Left colon (tissue), 2 donors: Measurements from ENCODE around the gene CTSH. TPM values are rescaled to one million over a fixed set of nuclear protein-coding genes. Genes with fewer than 3 reads are reported as not detected.
A peak's percentile ranks its signal among the peaks of the same experiment; 100 is the strongest.
"Not testable (repeated sequence)": the region's sequence is repeated elsewhere in the genome, so short reads cannot be mapped to it uniquely, and the experiment has no call there.

ENCODE experiments used
- ATAC-seq: fragments of 200-7000 bp; cut with Tn5 transposase; one replicate; pipeline ENCODE4 v1.9.1; 2020; ENCODE audit warnings: mild to moderate bottlenecking, moderate library complexity
- DNase-seq, 2 donors: peaks; one replicate each; pipeline ENCODE4 v3.0.0-alpha.2; 2020
- intact Hi-C, 2 donors: fragments of 100-400 bp; cut with DNase I in 1 of 2; cut with micrococcal nuclease in 1 of 2; formaldehyde crosslinking; loops; one replicate each; pipeline versions ENCODE4 v1.11.2 to v1.14.0; 2022; cut with DNase I, micrococcal nuclease
- total RNA-seq, 2 donors: library from RNA; stranded (reverse); fragmentation: NEBNext Ultra II Directional; extraction: Animal tissue kit (Norgen Biotek cat#: 25700); gene quantifications; one replicate each; pipeline ENCODE4 v1.2.1, GENCODE V29; 2021
- donor health status: DM: no; HTN: no; CAD: no.
- donor health status: DM: yes; HTN: yes; CAD: no.

CTSH gene
- total RNA-seq, 2 donors from 2014 or later = 25.6 to 66.7 TPM

GRCh38 chr15:78873793-78874765 lies 70.8 kb downstream of the CTSH start:
- peak; percentile 35 to 50 for DNase-seq
- intact Hi-C loops = no loop called here
- peak; percentile 3 for ATAC-seq

- peak; percentile 78 to 89 for DNase-seq
- ATAC-seq = peak; percentile 69
- intact Hi-C loops = no loop called here
Observed at GRCh38 chr15:78872972-78873792, 71.7 kb downstream of the CTSH start.

- peak; percentile 89 for ATAC-seq
- DNase-seq = peak; percentile 95 to 97
- intact Hi-C loops = no loop called here
Observed at GRCh38 chr15:78872155-78872971, 72.5 kb downstream of the CTSH start, which contains the start of gene MORF4L1. Gene MORF4L1, plus strand, starts transcription at chr15:78872890. Its CDS starts 128 bp downstream, at chr15:78873018.

GRCh38 chr15:78871483-78872127 lies 73.2 kb downstream of the CTSH start:
- intact Hi-C loops, DNase-seq, ATAC-seq: not testable (repeated sequence)

Other genes starting within 250 kb of the CTSH start
- 1 to 10 TPM in 1 of 2 donors, under 1 TPM in 1; 0.92 to 2.4 TPM for gene ADAMTS7, start 133.6 kb downstream of the CTSH start, total RNA-seq
- gene MORF4L1, start 72.2 kb downstream of the CTSH start, total RNA-seq = 100 to 1,000 TPM; 167 to 190 TPM
- gene RASGRF1, start 145.7 kb upstream of the CTSH start, total RNA-seq = under 1 TPM; 0.14 to 0.18 TPM